Neutrophil (primary cell): ENCODE results near the gene COL16A1.
A peak's percentile ranks its signal among the peaks of the same experiment; 100 is the strongest.

ENCODE experiments used
- H3K27ac ChIP-seq: fragments of 200-600 bp; sonication (generic); 2 replicates; pipeline ENCODE4 v1.5.1; 2016; ENCODE audit warnings: mild to moderate bottlenecking, moderate library complexity
- H3K27me3 ChIP-seq: fragments of 200-600 bp; sonication (generic); 2 replicates; pipeline ENCODE4 v1.6.0; 2016; ENCODE audit warnings: mild to moderate bottlenecking
- H3K36me3 ChIP-seq: fragments of 200-600 bp; sonication (generic); 2 replicates; pipeline ENCODE4 v1.5.1; 2017
- H3K4me1 ChIP-seq, 2 experiments: fragments of 200-600 bp in 1 of 2; sonication (generic) in 1 of 2; 1 replicate in 1 of 2; 2 replicates in 1 of 2; pipeline versions ENCODE4 v1.5.1 to v1.6.1; 2013 to 2016; ENCODE audit warnings: low read depth in 1 of 2, low read length in 1 of 2, mild to moderate bottlenecking in 1 of 2, moderate library complexity in 1 of 2; ENCODE audit not compliant: control insufficient read depth in 1 of 2, insufficient read depth in 1 of 2
- H3K4me3 ChIP-seq, 2 experiments: fragments of 200-600 bp in 1 of 2; sonication (generic) in 1 of 2; 1 replicate in 1 of 2; 2 replicates in 1 of 2; pipeline ENCODE4 v1.5.1; 2013 to 2016; ENCODE audit warnings: low read depth in 1 of 2, low read length in 1 of 2, mild to moderate bottlenecking in 1 of 2, moderate library complexity in 1 of 2
- H3K9me3 ChIP-seq: fragments of 200-600 bp; sonication (generic); 2 replicates; pipeline ENCODE4 v1.5.1; 2016
- CTCF ChIP-seq: fragments of 200-600 bp; sonication (generic); IDR thresholded peaks from 2 replicates; pipeline ENCODE4 v1.5.1; 2016; ENCODE audit warnings: antibody characterized with exemption

Gene COL16A1

GRCh38 chr1:31662463-31662862, 41.4 kb downstream of the COL16A1 start:
- Histone ChIP-seq H3K9me3 (no peaks in the 10 kb centered on the region), H3K36me3 (no peaks in the 10 kb centered on the region)
- no peak for TF ChIP-seq CTCF

GRCh38 chr1:31661856-31662255, 42.0 kb downstream of the COL16A1 start:
- no peak overlapping the region for H3K4me3 ChIP-seq
- no peak overlapping the region for H3K27ac ChIP-seq
- no peaks in the 10 kb centered on the region for H3K27me3 ChIP-seq
- H3K36me3 ChIP-seq = no peaks in the 10 kb centered on the region
- no peak for TF ChIP-seq CTCF
- peaks cover 52 to 59% of the 10 kb centered on the region in 2 experiments for H3K4me1 ChIP-seq
- no peaks in the 10 kb centered on the region for H3K9me3 ChIP-seq

More at GRCh38 chr1:31662463-31662862, 41.4 kb downstream of the COL16A1 start:
- peaks cover 46 to 53% of the 10 kb centered on the region in 2 experiments for H3K4me1 ChIP-seq
- H3K27me3 ChIP-seq = no peaks in the 10 kb centered on the region
- no peak overlapping the region for H3K4me3 ChIP-seq
- no peak overlapping the region for H3K27ac ChIP-seq

GRCh38 chr1:31660871-31661455, 42.9 kb downstream of the COL16A1 start:
- Histone ChIP-seq H3K4me1 (peaks cover 61 to 68% of the 10 kb centered on the region in 2 experiments), H3K4me3 (no peak overlapping the region), H3K9me3 (no peaks in the 10 kb centered on the region), H3K27me3 (no peaks in the 10 kb centered on the region), H3K27ac (peak overlapping the region; percentile 51), H3K36me3 (no peaks in the 10 kb centered on the region)
- TF ChIP-seq CTCF = no peak

GRCh38 chr1:31659889-31660288, 43.9 kb downstream of the COL16A1 start:
- peak overlapping the region; percentile 79 for H3K27ac ChIP-seq
- H3K36me3 ChIP-seq = no peaks in the 10 kb centered on the region
- no peak for TF ChIP-seq CTCF
- H3K4me1 ChIP-seq = peaks cover 67 to 79% of the 10 kb centered on the region in 2 experiments
- H3K4me3 ChIP-seq = no peak overlapping the region
- H3K27me3 ChIP-seq = no peaks in the 10 kb centered on the region
- H3K9me3 ChIP-seq = no peaks in the 10 kb centered on the region

- peak overlapping the region; percentile 79 for H3K27ac ChIP-seq
- no peaks in the 10 kb centered on the region for H3K27me3 ChIP-seq
- peaks cover 67 to 76% of the 10 kb centered on the region in 2 experiments for H3K4me1 ChIP-seq
- H3K9me3 ChIP-seq = no peaks in the 10 kb centered on the region
- peak overlapping the region in 1 of 2 experiments; percentile 31 for H3K4me3 ChIP-seq
- no peak for TF ChIP-seq CTCF
- H3K36me3 ChIP-seq = no peaks in the 10 kb centered on the region
Measured at GRCh38 chr1:31658721-31659120, 45.1 kb downstream of the COL16A1 start.
